ENCODE measurements around the gene MATN1. TPM values are rescaled to one million over a fixed set of nuclear protein-coding genes. Genes with fewer than 3 reads are reported as not detected.

MATN1 gene
- total and polyA plus RNA-seq, 9 donors: 0.71 to 2.1 (median 0.88) TPM

DNA sequence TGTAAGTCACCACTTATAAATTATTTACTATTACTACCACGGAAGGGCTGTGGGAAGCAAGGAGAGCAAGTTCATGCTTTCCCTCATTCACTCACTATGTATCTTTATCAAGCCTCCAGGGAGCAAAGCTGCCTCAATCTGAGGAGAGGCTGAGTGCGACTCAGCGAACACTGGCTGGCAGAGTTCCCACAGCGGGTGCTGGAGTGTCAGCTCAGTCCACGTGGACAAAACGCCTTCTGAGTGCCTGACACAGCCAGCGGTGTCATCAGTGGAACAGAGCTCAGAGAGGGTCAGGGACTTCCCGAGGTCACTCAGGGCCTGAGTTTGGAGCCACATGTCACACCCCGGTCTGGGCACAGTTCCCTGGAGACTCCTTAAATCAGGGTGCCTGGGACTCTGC lies 16.9 kb downstream of the MATN1 start:
- 53% methylated on average over 8 of the region's 9 CpGs for WGBS (ENCODE audit: insufficient coverage)

DNA sequence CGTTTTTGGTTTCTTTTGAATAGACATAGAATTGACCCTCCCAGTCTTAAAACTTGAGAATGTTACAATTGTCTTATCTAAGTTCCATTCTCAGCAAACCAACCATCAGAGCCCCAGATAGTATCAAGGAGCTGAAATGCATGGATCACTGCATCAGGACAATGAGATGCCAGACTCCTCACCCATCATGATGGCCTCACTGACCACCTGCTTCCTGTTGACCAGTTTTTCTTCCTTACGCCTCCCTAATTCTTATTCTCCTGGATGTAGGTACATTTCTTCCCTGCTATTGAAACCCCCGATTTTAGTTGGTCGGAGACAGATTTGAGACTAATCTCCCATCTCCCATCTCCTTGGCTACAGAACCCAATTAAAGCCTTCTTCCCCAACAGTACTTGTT lies 17.7 kb downstream of the MATN1 start:
- H3K27ac ChIP-seq (ENCODE audit: low read length): no peak overlapping the region
- peaks cover 9% of the 10 kb centered on the region for H3K4me1 ChIP-seq (ENCODE audit: control insufficient read depth, insufficient read depth, low read length)
- H3K27me3 ChIP-seq (ENCODE audit: control insufficient read depth, insufficient read depth, low read length): peaks cover 24% of the 10 kb centered on the region
- no peaks in the 10 kb centered on the region for H3K9me3 ChIP-seq (replicated peaks; ENCODE audit: control insufficient read depth, low read depth, low read length)
- 92% methylated on average over 3 of the region's 4 CpGs for WGBS (ENCODE audit: insufficient coverage)
- H3K4me3 ChIP-seq (ENCODE audit: low read length): no peak overlapping the region
- DNase-seq: no peak
- no peaks in the 10 kb centered on the region for H3K36me3 ChIP-seq (ENCODE audit: control insufficient read depth, insufficient read depth, low read length)

More for the DNA sequence above, 16.9 kb downstream of the MATN1 start:
- Histone ChIP-seq H3K36me3 (ENCODE audit: control insufficient read depth, insufficient read depth, low read length) (no peaks in the 10 kb centered on the region), H3K4me1 (ENCODE audit: control insufficient read depth, insufficient read depth, low read length) (peaks cover 9% of the 10 kb centered on the region), H3K27me3 (ENCODE audit: control insufficient read depth, insufficient read depth, low read length) (peaks cover 23% of the 10 kb centered on the region), H3K9me3 (replicated peaks; ENCODE audit: control insufficient read depth, low read depth, low read length) (no peaks in the 10 kb centered on the region), H3K4me3 (ENCODE audit: low read length) (no peak overlapping the region), H3K27ac (ENCODE audit: low read length) (no peak overlapping the region)
- no peak for DNase-seq

DNA sequence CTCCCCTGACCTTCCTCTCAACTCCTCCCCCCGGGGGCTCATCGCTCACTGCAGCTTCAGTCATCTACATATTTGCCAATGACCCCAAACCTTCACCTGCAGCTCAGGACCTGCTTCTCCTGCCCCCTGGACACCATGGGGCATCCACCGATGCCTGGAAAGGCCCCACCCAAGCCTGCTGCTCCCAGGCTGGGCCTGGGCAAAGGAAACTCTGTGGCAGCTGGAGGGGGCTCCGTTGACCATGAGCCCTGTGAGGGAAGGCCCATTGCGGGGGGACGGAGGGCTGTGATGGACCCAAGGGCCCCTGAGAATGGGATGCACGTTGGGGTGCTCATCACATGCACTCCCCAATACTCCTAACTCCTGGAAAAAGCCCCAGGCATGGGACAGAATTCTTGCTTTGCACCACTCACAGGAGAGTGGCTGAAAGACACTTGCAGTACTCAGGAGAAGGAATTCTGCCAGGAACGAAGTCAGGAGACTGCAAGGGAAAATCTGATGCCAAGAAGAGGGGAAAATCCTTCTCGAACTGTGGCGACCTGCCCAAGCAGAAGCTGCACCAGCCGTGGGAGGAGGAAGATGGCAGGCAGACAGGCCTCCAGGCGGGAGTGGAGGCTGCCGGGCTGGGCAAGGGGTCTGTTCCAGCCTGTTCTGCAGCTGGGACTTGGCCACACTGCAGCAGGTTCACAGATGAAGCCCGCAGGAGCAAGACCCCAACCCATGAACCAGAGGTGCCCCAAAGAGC lies 18.4 kb downstream of the MATN1 start:
- Histone ChIP-seq H3K4me3 (ENCODE audit: low read length) (no peak overlapping the region), H3K9me3 (replicated peaks; ENCODE audit: control insufficient read depth, low read depth, low read length) (no peaks in the 10 kb centered on the region), H3K4me1 (ENCODE audit: control insufficient read depth, insufficient read depth, low read length) (peaks cover 9% of the 10 kb centered on the region), H3K36me3 (ENCODE audit: control insufficient read depth, insufficient read depth, low read length) (no peaks in the 10 kb centered on the region), H3K27me3 (ENCODE audit: control insufficient read depth, insufficient read depth, low read length) (peaks cover 26% of the 10 kb centered on the region), H3K27ac (ENCODE audit: low read length) (no peak overlapping the region)
- peak; percentile 80 for DNase-seq
- WGBS (ENCODE audit: insufficient coverage): 48% methylated on average over 9 of the region's 14 CpGs

DNA sequence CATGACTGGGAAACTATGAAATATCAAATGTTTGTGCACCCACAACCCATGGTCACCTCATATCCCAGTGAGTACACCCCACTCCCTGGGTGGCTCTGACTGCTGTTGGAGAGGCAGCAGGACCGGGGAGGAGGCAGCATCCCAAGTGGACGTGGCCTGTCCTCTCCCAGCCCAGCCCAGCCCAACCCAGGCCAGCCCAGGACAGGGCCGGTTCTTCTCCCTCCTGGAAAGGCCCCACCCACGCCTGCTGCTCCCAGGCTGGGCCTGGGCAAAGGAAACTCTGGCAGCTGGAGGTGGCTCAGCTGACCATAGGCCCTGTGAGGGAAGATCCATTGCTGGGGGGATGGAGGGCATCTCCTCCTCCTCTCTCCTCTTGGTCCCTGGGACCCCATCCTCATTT lies 19.1 kb downstream of the MATN1 start:
- Histone ChIP-seq H3K36me3 (ENCODE audit: control insufficient read depth, insufficient read depth, low read length) (no peaks in the 10 kb centered on the region), H3K4me3 (ENCODE audit: low read length) (no peak overlapping the region), H3K9me3 (replicated peaks; ENCODE audit: control insufficient read depth, low read depth, low read length) (no peaks in the 10 kb centered on the region), H3K27ac (ENCODE audit: low read length) (no peak overlapping the region), H3K4me1 (ENCODE audit: control insufficient read depth, insufficient read depth, low read length) (peaks cover 9% of the 10 kb centered on the region), H3K27me3 (ENCODE audit: control insufficient read depth, insufficient read depth, low read length) (peaks cover 21% of the 10 kb centered on the region)
- DNase-seq: peak; percentile 64
- no CpG with 5 or more reads among the region's 4 CpGs for WGBS (ENCODE audit: insufficient coverage)

DNA sequence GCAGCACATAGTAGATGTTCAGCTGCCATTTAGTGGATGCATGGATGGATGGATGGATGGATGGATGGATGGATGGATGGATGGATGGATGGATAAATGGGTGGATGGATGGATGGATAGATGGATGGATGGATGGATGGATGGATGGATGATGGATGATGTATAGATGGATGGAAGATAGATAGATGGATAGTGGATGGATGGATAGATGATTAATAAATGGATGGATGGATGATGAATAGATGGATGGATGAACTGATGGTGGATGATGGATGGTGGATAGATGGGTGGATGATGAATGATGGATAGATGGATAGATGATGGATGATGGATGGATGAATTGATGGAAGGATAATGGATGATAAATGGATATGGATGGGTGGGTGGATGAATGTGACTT lies 20.6 kb downstream of the MATN1 start:
- no peak overlapping the region for H3K4me3 ChIP-seq (ENCODE audit: low read length)
- H3K27ac ChIP-seq (ENCODE audit: low read length): no peak overlapping the region
- H3K4me1 ChIP-seq (ENCODE audit: control insufficient read depth, insufficient read depth, low read length): peaks cover 16% of the 10 kb centered on the region
- no peaks in the 10 kb centered on the region for H3K9me3 ChIP-seq (replicated peaks; ENCODE audit: control insufficient read depth, low read depth, low read length)
- DNase-seq: no peak
- H3K27me3 ChIP-seq (ENCODE audit: control insufficient read depth, insufficient read depth, low read length): peaks cover 21% of the 10 kb centered on the region
- H3K36me3 ChIP-seq (ENCODE audit: control insufficient read depth, insufficient read depth, low read length): no peaks in the 10 kb centered on the region

DNA sequence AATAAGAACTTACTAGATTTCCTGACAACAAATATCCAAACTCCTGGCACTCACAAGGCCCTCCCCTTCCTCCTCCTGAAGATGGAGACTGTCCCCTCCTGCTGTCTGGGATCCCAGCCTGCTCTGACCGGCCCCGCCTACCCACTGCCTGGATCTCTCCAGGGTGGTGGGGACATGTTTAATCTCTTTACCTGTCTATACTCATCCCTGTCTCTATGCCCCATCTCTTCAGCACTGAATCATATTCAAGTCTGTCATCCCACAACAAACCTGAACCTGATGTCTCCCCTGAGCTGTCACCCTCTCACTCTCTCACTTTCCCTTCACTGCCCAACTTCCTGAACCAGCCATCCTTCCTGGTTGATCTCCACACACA lies 22.1 kb downstream of the MATN1 start:
- H3K4me3 ChIP-seq (ENCODE audit: low read length): no peak overlapping the region
- 80% methylated on average over 1 of the region's 2 CpGs for WGBS (ENCODE audit: insufficient coverage)
- no peak overlapping the region for H3K27ac ChIP-seq (ENCODE audit: low read length)
- H3K9me3 ChIP-seq (replicated peaks; ENCODE audit: control insufficient read depth, low read depth, low read length): no peaks in the 10 kb centered on the region
- no peak for DNase-seq
- H3K36me3 ChIP-seq (ENCODE audit: control insufficient read depth, insufficient read depth, low read length): no peaks in the 10 kb centered on the region
- peaks cover 15% of the 10 kb centered on the region for H3K4me1 ChIP-seq (ENCODE audit: control insufficient read depth, insufficient read depth, low read length)
- H3K27me3 ChIP-seq (ENCODE audit: control insufficient read depth, insufficient read depth, low read length): peaks cover 24% of the 10 kb centered on the region

DNA sequence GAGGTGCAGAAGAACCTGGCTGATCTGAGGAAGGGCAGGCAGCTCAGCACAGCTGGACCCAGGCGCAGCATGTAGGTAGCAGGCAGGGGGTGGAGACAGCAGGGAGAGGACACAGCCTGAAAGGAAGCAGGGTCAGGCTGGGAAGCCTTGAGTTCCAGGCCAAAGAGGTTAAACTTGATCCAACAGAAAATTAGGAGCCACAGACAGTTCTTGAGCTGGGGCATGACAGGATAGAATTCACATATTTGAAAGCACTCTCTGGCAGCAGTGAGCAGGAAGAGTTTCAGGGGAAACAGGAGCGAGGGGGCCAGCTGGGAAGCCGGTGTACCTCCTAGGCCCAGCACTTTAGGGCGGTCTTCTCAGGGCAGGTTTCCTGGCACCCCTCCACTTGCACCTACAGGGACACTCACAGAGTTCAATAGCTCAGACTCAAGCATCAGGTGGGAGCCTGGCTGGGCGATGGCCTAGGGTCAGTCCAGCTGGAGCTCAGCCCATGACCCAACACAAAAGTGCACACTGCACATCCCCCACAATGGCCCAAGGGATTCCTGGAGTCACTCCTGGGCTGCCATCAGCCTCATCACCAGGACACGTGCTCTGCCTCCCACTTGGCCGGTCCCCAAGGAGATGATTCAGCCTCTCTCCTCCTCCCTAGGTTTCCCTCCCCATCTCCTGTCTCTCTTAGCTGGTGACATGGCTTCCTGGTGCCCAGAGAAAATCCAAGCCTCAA lies 22.7 kb downstream of the MATN1 start:
- 65% methylated on average over 5 of the region's 7 CpGs for WGBS (ENCODE audit: insufficient coverage)
- peak; percentile 39 for DNase-seq
- Histone ChIP-seq H3K27me3 (ENCODE audit: control insufficient read depth, insufficient read depth, low read length) (peaks cover 25% of the 10 kb centered on the region), H3K9me3 (replicated peaks; ENCODE audit: control insufficient read depth, low read depth, low read length) (no peaks in the 10 kb centered on the region), H3K4me3 (ENCODE audit: low read length) (no peak overlapping the region), H3K36me3 (ENCODE audit: control insufficient read depth, insufficient read depth, low read length) (no peaks in the 10 kb centered on the region), H3K4me1 (ENCODE audit: control insufficient read depth, insufficient read depth, low read length) (peaks cover 15% of the 10 kb centered on the region), H3K27ac (ENCODE audit: low read length) (no peak overlapping the region)

DNA sequence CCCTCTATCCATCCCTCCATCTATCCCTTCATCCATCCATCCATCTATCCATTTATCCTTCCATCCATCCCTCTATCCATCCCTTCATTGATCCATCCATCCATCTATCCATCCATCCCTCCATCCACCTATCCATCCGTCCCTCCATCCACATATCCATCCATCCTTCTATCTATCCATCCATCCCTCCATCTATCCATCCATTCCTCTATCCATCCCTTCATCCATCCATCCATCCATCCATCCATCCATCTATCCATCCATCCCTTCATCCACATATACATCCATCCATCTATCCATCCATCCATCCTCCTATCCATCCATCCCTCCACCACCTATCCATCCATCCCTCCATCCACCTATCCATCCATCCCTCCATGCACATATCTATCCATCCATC lies 23.6 kb downstream of the MATN1 start:
- H3K4me1 ChIP-seq (ENCODE audit: control insufficient read depth, insufficient read depth, low read length): peaks cover 15% of the 10 kb centered on the region
- DNase-seq: no peak
- H3K27me3 ChIP-seq (ENCODE audit: control insufficient read depth, insufficient read depth, low read length): peaks cover 20% of the 10 kb centered on the region
- no peak overlapping the region for H3K27ac ChIP-seq (ENCODE audit: low read length)
- no peak overlapping the region for H3K4me3 ChIP-seq (ENCODE audit: low read length)
- H3K9me3 ChIP-seq (replicated peaks; ENCODE audit: control insufficient read depth, low read depth, low read length): no peaks in the 10 kb centered on the region
- H3K36me3 ChIP-seq (ENCODE audit: control insufficient read depth, insufficient read depth, low read length): no peaks in the 10 kb centered on the region
- WGBS (ENCODE audit: insufficient coverage): 87% methylated on average over 1 of the region's 1 CpG

DNA sequence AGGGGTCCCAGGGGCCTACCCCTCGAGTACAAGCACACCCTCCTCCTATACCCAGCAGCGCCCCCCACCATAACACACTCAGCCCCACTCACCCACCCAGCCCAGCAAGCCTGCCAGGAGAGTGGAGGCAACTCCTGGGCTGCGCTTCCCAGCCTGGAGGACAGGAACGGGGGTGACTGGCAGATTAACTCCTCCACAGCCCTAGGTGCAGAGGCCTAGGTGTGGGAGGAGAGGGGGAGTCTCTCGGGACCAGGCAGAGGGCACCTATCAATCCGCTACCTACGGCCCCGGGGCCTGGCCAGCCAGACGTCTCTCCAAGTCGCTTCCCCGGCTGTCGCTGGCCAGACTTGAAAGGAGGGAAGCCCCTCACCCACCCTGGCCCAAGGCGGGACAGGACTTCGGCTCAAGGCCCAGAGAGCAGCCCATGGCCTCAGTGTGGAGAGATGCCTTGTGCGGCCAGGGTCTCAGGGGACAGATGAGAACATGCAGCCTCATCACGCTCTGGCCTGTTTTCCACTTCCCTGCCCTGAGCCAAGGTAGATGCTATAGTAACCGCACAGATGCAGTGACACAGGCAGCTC lies 24.9 kb downstream of the MATN1 start:
- Histone ChIP-seq H3K4me3 (ENCODE audit: low read length) (no peak overlapping the region), H3K36me3 (ENCODE audit: control insufficient read depth, insufficient read depth, low read length) (no peaks in the 10 kb centered on the region), H3K4me1 (ENCODE audit: control insufficient read depth, insufficient read depth, low read length) (peaks cover 15% of the 10 kb centered on the region), H3K27me3 (ENCODE audit: control insufficient read depth, insufficient read depth, low read length) (peaks cover 18% of the 10 kb centered on the region), H3K27ac (ENCODE audit: low read length) (no peak overlapping the region), H3K9me3 (replicated peaks; ENCODE audit: control insufficient read depth, low read depth, low read length) (no peaks in the 10 kb centered on the region)
- DNase-seq: peak; percentile 82
- 24% methylated on average over 8 of the region's 17 CpGs for WGBS (ENCODE audit: insufficient coverage)

DNA sequence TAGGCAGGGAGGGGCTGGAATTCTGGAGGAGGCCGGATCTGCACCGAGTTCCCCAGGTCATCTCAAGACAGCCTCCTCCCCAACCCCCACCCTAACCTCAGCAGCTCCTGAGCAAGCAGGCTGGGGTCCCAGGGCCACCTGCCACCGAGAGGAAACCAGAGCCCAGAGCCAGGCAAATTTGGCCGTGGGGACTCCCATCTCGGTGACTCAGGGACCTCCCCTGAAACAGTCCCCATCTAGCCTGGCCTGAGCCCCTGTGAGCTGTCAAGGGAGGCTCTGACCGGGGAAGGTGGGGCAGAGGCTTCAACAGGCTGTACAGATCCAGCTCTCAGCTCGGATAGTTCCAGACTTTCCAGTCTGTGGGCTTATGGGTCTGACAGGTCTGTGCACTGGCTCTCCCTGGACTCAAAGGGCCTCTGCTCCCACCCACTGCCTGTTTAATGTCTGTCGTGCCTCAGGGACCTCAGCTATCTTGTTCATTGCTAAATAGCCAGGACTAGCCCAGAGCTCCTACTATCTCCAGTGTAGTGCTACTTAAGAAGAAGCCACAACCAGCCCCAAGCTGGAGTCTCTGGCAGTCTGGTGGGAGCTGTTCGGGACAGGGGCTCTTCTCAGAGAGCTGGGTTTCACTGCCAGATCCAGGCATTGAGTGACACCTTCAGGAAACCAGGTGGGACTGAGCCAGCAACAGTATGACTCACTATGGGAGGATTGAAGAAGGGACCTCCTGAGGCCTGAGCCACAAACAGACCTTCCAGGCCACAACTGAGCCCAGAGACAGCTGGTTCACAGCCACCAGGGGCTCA lies 25.6 kb downstream of the MATN1 start:
- no peaks in the 10 kb centered on the region for H3K9me3 ChIP-seq (replicated peaks; ENCODE audit: control insufficient read depth, low read depth, low read length)
- H3K4me1 ChIP-seq (ENCODE audit: control insufficient read depth, insufficient read depth, low read length): peaks cover 15% of the 10 kb centered on the region
- no peak overlapping the region for H3K27ac ChIP-seq (ENCODE audit: low read length)
- no peaks in the 10 kb centered on the region for H3K36me3 ChIP-seq (ENCODE audit: control insufficient read depth, insufficient read depth, low read length)
- peak; percentile 31 for DNase-seq
- no peak overlapping the region for H3K4me3 ChIP-seq (ENCODE audit: low read length)
- 29% methylated on average over 7 of the region's 9 CpGs for WGBS (ENCODE audit: insufficient coverage)
- H3K27me3 ChIP-seq (ENCODE audit: control insufficient read depth, insufficient read depth, low read length): peaks cover 20% of the 10 kb centered on the region

All from muscle of leg (tissue), 11 donors.